ENCODE measurements around the gene TLK1. TPM values are rescaled to one million over a fixed set of nuclear protein-coding genes. Genes with fewer than 3 reads are reported as not detected.

Gene TLK1
- total RNA-seq, 1 donor from 2014 or later, result 50.2 TPM

DNA sequence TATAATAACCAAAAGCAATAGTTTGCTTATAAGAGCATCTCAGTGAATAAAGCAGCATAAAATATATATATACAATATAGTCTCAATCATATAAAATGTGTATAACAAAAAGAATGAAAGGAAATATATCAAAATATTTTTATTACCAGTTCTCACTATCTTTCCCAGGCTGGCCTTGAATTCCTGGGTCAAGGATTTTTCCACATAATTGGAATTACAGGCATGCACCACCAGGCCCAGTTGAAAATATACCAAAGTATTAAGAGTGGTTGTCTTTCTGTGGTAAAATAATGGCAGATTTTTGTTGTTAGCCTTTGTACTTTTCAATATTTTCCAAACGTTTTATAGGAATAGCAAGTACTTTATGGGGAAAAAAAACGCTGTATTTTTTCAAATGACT, 8.6 kb upstream of the TLK1 start:
- no peak for FAIRE-seq
- Mint-ChIP-seq H3K27ac (ENCODE audit: unreplicated experiment) (no peak overlapping the region), H3K27me3 (ENCODE audit: low read depth, unreplicated experiment) (no peaks in the 10 kb centered on the region)

DNA sequence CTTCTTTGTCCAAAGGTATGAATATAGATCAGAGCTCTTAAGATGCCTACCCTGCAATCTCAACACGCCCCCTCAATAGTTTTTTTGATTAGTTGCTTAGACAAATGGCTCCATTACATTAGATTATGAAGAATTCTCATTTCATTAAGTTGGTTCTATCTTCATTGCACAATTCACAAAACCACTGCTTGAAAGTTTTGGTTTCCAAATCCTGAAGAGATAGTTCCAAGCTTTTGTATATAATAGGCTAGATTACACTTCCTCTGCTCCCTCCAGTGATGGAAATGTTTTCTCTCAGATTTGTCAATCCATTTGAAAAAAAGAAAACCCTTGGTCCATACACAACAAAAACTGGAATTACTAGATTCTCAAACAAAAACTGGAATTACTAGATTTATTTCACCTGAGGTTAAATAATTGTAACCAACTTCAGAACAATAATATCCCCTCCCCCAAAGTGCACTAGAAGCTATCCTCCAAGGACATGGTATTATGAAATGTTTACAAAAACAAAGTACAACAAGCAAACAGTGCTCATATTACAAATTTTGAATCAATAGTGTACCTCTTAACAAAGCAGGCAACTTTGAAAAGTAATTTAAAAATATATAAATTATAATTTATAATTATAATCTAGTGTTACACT, 6.8 kb upstream of the TLK1 start:
- H3K79me2 ChIP-seq (ENCODE audit: insufficient read depth, low read length), result no peaks in the 10 kb centered on the region
- TF ChIP-seq, protein P1, sequence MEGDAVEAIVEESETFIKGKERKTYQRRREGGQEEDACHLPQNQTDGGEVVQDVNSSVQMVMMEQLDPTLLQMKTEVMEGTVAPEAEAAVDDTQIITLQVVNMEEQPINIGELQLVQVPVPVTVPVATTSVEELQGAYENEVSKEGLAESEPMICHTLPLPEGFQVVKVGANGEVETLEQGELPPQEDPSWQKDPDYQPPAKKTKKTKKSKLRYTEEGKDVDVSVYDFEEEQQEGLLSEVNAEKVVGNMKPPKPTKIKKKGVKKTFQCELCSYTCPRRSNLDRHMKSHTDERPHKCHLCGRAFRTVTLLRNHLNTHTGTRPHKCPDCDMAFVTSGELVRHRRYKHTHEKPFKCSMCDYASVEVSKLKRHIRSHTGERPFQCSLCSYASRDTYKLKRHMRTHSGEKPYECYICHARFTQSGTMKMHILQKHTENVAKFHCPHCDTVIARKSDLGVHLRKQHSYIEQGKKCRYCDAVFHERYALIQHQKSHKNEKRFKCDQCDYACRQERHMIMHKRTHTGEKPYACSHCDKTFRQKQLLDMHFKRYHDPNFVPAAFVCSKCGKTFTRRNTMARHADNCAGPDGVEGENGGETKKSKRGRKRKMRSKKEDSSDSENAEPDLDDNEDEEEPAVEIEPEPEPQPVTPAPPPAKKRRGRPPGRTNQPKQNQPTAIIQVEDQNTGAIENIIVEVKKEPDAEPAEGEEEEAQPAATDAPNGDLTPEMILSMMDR (IDR thresholded peaks at IDR 0.05; ENCODE audit: insufficient read depth, low read depth, low read length), result no peak
- TF ChIP-seq EZH2 (IDR thresholded peaks at IDR 0.05; ENCODE audit: insufficient read depth, low read length), result no peak
- no peaks in the 10 kb centered on the region for H4K20me1 ChIP-seq (ENCODE audit: insufficient read depth, low read length)
- H3K36me3 ChIP-seq (ENCODE audit: insufficient read depth, low read length), result no peaks in the 10 kb centered on the region
- DNase-seq (ENCODE audit: low read depth), result no peak
- no peak overlapping the region for H3K4me3 ChIP-seq (ENCODE audit: insufficient read depth, low read depth, low read length)
- Mint-ChIP-seq H3K36me3 (ENCODE audit: low read depth, unreplicated experiment) (no peaks in the 10 kb centered on the region), H3K27me3 (ENCODE audit: low read depth, unreplicated experiment) (no peaks in the 10 kb centered on the region), H3K4me1 (ENCODE audit: low read depth, unreplicated experiment) (no peaks in the 10 kb centered on the region), H3K27ac (ENCODE audit: unreplicated experiment) (no peak overlapping the region), H3K9me3 (ENCODE audit: unreplicated experiment) (no peaks in the 10 kb centered on the region), H3K4me3 (ENCODE audit: unreplicated experiment) (no peak overlapping the region)
- no peaks in the 10 kb centered on the region for H3K4me1 ChIP-seq (ENCODE audit: insufficient read depth, low read length)
- H3K27ac ChIP-seq (ENCODE audit: low read depth, low read length), result no peak overlapping the region
- no peak overlapping the region for H2AFZ ChIP-seq (ENCODE audit: low read depth, low read length)
- H3K9ac ChIP-seq (ENCODE audit: low read length), result no peak overlapping the region
- H3K9me3 ChIP-seq (ENCODE audit: insufficient read depth, low read depth, low read length), result no peaks in the 10 kb centered on the region
- no peak overlapping the region for H3K4me2 ChIP-seq (ENCODE audit: low read length)
- no peak for FAIRE-seq
- no peaks in the 10 kb centered on the region for H3K27me3 ChIP-seq (ENCODE audit: insufficient read depth, low read length)

More for the DNA sequence above, 8.6 kb upstream of the TLK1 start:
- DNase-seq (ENCODE audit: low read depth), result no peak
- Histone ChIP-seq H3K27ac (ENCODE audit: low read depth, low read length) (no peak overlapping the region), H3K36me3 (ENCODE audit: insufficient read depth, low read length) (no peaks in the 10 kb centered on the region), H3K9me3 (ENCODE audit: insufficient read depth, low read depth, low read length) (no peaks in the 10 kb centered on the region), H3K9ac (ENCODE audit: low read length) (no peak overlapping the region), H3K4me2 (ENCODE audit: low read length) (no peak overlapping the region), H3K4me1 (ENCODE audit: insufficient read depth, low read length) (no peaks in the 10 kb centered on the region), H2AFZ (ENCODE audit: low read depth, low read length) (no peak overlapping the region), H3K79me2 (ENCODE audit: insufficient read depth, low read length) (no peaks in the 10 kb centered on the region), H4K20me1 (ENCODE audit: insufficient read depth, low read length) (no peaks in the 10 kb centered on the region), H3K27me3 (ENCODE audit: insufficient read depth, low read length) (no peaks in the 10 kb centered on the region), H3K4me3 (ENCODE audit: insufficient read depth, low read depth, low read length) (no peak overlapping the region)
- Mint-ChIP-seq H3K4me3 (ENCODE audit: unreplicated experiment) (no peak overlapping the region), H3K4me1 (ENCODE audit: low read depth, unreplicated experiment) (peaks cover 3% of the 10 kb centered on the region), H3K36me3 (ENCODE audit: low read depth, unreplicated experiment) (no peaks in the 10 kb centered on the region), H3K9me3 (ENCODE audit: unreplicated experiment) (no peaks in the 10 kb centered on the region)
- TF ChIP-seq, protein P1 (IDR thresholded peaks at IDR 0.05; ENCODE audit: insufficient read depth, low read depth, low read length), result no peak
- no peak for TF ChIP-seq EZH2 (IDR thresholded peaks at IDR 0.05; ENCODE audit: insufficient read depth, low read length)

DNA sequence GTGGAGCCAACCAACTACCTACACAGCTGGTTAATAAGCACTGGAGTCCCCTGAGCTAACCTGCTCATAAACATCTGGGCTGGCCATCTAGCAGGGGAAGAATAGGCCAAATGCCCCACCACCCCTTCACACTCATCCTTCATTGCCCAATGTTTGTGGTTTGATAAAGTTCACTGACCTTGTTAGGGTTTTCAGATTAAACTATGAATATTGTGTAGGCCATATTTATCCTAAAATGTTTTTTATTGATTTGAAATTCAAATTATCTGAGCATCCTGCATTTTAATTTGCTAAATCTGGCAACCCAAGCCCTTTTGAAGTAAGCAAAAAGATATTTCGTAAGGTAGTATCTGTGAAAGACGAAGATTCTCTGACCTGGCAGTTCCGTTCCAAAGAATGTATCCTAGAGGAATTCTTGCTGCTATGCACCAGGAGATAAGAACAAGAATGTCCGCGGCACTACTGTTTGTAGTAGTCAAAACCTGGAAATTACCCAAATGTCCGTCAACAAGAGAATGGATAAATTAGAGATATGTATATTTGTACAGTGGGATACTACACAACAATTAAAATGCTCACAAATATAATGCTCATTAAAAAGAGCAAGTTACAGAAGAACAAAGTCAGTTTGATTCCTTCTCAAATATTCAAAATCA, 5.8 kb upstream of the TLK1 start:
- H3K4me1 Mint-ChIP-seq (ENCODE audit: low read depth, unreplicated experiment), result peaks cover 6% of the 10 kb centered on the region
- Histone ChIP-seq H3K4me1 (ENCODE audit: insufficient read depth, low read length) (no peaks in the 10 kb centered on the region), H3K4me3 (ENCODE audit: insufficient read depth, low read depth, low read length) (no peak overlapping the region), H3K4me2 (ENCODE audit: low read length) (no peak overlapping the region), H3K79me2 (ENCODE audit: insufficient read depth, low read length) (no peaks in the 10 kb centered on the region), H2AFZ (ENCODE audit: low read depth, low read length) (no peak overlapping the region), H3K27ac (ENCODE audit: low read depth, low read length) (no peak overlapping the region), H3K9me3 (ENCODE audit: insufficient read depth, low read depth, low read length) (no peaks in the 10 kb centered on the region), H3K9ac (ENCODE audit: low read length) (no peak overlapping the region), H3K36me3 (ENCODE audit: insufficient read depth, low read length) (no peaks in the 10 kb centered on the region), H4K20me1 (ENCODE audit: insufficient read depth, low read length) (no peaks in the 10 kb centered on the region), H3K27me3 (ENCODE audit: insufficient read depth, low read length) (no peaks in the 10 kb centered on the region)
- no peaks in the 10 kb centered on the region for H3K27me3 Mint-ChIP-seq (ENCODE audit: low read depth, unreplicated experiment)
- FAIRE-seq, result no peak
- no peak for DNase-seq (ENCODE audit: low read depth)
- H3K27ac Mint-ChIP-seq (ENCODE audit: unreplicated experiment), result no peak overlapping the region
- H3K36me3 Mint-ChIP-seq (ENCODE audit: low read depth, unreplicated experiment), result no peaks in the 10 kb centered on the region
- no peak overlapping the region for H3K4me3 Mint-ChIP-seq (ENCODE audit: unreplicated experiment)
- TF ChIP-seq, protein P1 (IDR thresholded peaks at IDR 0.05; ENCODE audit: insufficient read depth, low read depth, low read length), result no peak
- TF ChIP-seq EZH2 (IDR thresholded peaks at IDR 0.05; ENCODE audit: insufficient read depth, low read length), result no peak
- no peaks in the 10 kb centered on the region for H3K9me3 Mint-ChIP-seq (ENCODE audit: unreplicated experiment)

Measured in astrocyte (in vitro differentiated cells and primary cell).